CD4-positive, alpha-beta T cell treated with Interleukin-21 for 1 hour (primary cell): Measurements from ENCODE around the gene SRPK3.

Source experiments
- DNase-seq: peaks from one replicate; pipeline ENCODE4 v3.0.0-alpha.2; 2020

Gene SRPK3

GRCh38 chrX:153771415-153772315, 9.2 kb upstream of the SRPK3 start:
- DNase-seq = no peak

- no peak for DNase-seq
These were observed 8.3 kb upstream of the SRPK3 start for GRCh38 chrX:153772316-153773217.

- DNase-seq = no peak
These were observed 7.6 kb upstream of the SRPK3 start for GRCh38 chrX:153773218-153773611.

GRCh38 chrX:153773741-153774575, 6.9 kb upstream of the SRPK3 start:
- no peak for DNase-seq

DNA sequence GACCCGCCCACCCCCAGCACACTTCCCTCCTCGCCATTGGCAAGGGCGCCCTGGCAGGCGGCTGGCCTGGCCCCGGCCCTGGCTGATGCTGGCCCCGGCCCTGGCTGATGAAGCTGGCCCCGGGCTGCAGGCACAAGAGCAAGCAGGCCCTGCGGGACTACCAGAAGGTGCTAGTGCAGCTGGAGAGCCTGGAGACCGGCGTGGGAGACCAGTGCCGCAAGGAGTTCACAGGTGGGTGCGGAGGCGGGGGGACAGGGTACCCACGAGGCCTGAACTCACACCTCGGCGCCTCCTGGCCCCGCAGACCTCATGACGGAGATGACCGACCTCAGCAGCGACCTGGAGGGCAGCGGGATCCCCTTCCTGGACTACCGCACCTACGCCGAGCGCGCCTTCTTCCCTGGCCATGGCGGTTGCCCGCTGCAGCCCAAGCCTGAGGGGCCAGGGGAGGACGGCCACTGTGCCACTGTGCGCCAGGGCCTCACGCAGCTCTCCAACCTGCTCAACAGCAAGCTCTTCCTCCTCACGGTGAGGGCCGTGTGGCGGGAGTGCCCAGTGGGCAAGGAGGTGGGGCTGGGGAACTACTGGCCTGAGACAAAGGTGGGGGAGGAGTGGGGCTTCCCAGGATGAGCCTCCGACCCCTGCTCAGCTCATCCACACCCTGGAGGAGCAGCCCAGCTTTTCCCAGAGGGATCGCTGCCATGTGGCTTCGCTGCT, 6.1 kb upstream of the SRPK3 start:
- no peak for DNase-seq

DNA sequence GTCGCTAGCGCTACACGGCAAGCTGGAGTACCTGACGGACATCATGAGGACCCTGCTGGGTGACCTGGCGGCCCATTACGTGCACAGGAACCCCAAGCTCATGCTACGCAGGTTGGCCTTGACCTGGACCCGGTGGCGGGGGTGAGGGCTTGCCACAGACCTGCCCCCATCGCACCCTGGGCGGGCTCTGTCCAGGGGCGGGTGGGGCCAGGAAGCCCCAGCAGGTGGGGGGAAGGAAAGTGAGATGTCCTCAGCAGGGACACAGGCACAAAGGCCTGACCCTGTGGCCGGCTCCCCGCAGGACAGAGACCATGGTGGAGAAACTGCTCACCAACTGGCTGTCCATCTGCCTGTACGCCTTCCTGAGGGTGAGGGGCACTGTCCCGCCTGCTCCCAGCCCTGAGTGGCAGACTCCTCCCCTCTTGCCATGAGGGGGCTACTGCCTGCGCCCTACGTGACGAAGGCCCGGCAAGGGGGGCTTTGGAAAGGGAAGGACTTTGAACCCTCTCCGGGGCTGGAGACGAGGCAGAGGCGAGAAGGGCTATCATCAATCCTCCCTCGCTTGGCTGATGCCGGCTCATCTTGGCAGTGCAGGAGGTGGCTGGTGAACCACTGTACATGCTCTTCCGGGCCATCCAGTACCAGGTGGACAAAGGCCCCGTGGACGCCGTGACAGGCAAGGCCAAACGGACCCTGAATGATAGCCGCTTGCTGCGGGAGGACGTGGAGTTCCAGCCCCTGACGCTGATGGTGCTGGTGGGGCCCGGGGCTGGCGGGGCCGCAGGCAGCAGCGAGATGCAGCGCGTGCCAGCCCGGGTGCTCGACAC, 5.3 kb upstream of the SRPK3 start:
- no peak for DNase-seq

DNA sequence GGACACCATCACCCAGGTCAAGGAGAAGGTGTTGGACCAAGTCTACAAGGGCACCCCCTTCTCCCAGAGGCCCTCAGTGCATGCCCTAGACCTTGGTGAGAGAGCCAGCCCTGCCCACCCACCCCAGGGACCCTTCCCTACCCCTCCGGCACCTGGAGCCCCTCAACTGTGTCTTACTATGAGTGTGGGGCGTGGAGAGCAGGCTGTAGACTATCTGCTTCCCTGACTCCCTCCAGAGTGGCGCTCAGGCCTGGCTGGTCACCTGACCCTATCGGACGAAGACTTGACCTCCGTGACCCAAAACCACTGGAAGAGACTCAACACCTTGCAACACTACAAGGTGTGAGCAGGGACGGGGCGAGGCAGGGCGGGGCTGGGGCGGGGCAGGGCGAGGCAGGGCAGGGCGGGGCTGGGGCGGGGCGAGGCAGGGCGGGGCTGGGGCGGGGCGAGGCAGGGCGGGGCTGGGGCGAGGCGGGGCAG, 4.7 kb upstream of the SRPK3 start:
- no peak for DNase-seq

DNA sequence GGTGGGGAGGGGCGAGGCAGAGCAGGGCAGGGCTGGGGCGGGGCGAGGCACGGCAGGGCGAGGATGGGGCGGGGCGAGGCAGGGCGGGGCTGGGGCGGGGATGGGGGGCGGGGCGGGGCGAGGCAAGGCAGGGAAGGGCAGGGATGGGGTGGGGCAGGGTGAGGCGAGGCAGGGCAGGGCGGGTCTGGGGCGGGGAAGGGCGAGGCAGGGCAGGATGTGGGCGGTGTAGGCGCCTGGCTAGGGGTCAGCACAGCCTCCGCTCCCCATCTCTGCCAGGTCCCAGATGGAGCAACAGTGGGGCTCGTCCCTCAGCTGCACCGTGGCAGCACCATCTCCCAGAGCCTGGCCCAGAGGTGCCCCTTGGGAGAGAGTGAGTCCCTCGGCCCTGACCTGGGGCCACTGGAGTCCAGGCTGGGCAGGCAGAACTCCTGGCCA, 4.2 kb upstream of the SRPK3 start:
- DNase-seq = no peak

- no peak for DNase-seq
These were observed 3.4 kb upstream of the SRPK3 start for GRCh38 chrX:153777261-153778090.

DNA sequence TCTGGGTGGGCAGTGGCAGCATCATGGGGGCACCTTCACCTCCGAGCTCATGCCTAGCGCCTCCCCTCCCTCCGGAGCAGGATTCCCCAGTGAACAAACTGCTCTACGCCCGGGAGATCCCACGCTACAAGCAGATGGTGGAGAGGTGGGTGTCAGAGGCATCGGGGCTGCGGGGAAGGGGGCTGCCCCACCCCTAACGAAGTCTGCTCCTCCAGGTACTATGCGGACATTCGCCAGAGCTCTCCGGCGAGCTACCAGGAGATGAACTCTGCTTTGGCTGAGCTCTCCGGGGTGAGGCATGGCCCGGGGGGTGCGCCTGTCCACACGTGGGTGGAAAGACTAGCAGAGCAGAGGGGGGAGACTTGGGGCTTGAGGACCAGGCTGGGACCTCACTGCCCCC, 2.7 kb upstream of the SRPK3 start:
- no peak for DNase-seq

- no peak for DNase-seq
These were observed 2.1 kb upstream of the SRPK3 start for GRCh38 chrX:153778684-153779101.

GRCh38 chrX:153779891-153780677, 757 bp upstream of the SRPK3 start:
- no peak for DNase-seq

- no peak for DNase-seq
These were observed 697 bp downstream of the SRPK3 start for GRCh38 chrX:153781428-153782047.

- no peak for DNase-seq
These were observed 1.5 kb downstream of the SRPK3 start for GRCh38 chrX:153782313-153782712.

DNA sequence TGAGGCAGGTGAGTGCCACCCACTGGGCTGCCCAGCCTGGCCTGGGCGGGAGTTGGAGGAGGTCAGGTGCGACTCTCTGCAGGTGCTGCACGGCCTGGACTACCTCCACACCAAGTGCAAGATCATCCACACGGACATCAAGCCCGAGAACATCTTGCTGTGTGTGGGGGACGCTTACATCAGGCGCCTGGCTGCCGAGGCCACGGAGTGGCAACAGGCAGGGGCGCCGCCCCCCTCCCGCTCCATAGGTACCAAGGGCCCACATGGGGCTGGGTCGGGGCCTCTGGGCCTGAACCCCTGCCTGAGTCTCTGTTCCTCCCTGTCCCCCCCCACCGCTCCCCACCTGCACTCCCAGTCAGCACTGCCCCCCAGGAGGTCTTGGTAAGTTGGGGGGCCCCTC, 2.0 kb downstream of the SRPK3 start:
- DNase-seq = no peak

DNA sequence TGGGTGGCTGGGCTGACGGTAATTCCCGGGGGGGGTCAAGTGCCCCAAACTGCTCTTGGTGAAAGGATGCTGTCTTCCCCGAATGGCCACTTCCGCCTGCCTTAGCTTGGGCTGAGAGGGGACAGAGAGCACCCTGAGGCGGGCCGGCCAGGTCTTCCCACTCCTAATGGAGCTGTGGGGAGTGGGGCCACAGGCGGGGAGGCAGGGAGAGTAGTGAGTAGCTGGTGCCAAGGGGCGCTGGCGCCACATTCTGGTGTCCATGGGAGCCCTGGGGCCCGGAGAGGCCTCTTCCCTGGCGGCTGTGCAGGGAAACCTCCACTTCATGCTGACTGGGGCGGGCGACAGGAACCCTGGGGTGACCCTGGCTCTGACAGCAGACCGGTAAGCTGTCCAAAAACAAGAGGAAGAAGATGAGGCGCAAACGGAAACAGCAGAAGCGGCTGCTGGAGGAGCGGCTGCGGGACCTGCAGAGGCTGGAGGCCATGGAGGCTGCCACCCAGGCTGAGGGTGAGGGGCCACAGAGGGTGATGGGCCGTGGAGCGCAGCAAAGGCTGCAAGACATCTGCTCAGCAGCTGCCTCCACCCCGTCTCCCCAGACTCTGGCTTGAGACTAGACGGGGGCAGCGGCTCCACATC, 2.7 kb downstream of the SRPK3 start:
- DNase-seq = no peak

DNA sequence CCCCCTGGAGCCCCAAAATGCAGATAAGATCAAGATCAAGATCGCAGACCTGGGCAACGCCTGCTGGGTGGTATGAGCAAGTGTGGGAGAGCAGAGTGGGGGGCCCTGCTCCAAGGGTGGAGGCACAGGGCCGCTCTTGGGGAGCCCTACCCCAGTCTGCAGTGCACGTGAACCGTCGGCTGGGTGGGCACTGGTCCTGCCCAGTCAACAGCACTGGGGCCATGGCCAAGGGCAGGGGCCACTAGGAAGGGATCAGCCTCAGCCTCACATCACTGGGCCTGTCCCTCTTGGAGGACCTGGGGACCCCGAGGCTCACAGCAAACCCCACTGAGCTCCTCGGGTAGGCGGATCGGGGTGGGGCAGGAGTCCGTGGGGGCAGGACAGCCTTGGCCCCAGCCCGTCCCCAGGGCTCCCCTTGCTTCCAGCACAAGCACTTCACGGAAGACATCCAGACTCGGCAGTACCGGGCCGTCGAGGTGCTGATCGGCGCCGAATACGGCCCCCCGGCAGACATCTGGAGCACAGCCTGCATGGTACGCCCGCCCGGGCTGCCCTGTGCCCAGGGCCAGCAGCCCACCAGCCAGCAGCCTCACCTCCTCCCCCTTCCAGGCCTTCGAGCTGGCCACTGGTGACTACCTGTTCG, 3.6 kb downstream of the SRPK3 start:
- DNase-seq = no peak

- DNase-seq = no peak
These were observed 5.8 kb downstream of the SRPK3 start for GRCh38 chrX:153786669-153787068.
